22Rv1 (cell line): Measurements from ENCODE around the gene SLC26A3.

ENCODE experiments used
- ZFX ChIP-seq: fragments of 450-650 bp; IDR thresholded peaks from 2 replicates; pipeline ENCODE4 v1.6.1; 2017; ENCODE audit warnings: antibody characterized with exemption, borderline replicate concordance
- TF ChIP-seq, protein P1 (sequence below): fragments of 450-650 bp; IDR thresholded peaks from 2 replicates; pipeline ENCODE4 v1.5.1; 2017; ENCODE audit warnings: mild to moderate bottlenecking

DNA sequence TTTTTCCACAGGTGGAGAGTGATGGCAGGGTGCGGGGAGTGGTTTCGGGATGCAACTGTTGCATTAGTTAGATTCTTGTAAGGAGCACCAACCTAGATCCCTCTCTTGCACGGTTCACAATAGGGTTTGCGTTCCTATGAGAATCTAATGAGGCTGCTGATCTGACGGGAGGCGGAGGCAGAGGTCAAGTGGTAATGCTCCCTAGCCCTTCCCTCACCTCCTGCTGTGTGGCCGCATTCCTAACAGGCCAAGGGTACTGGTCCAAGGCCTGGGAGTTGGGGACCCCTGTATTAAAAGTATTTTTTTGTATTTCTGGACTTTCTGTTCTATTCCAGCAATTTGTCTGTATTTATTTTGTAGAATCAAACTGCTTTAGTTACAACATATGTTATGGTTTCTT lies 51.9 kb downstream of the SLC26A3 start:
- TF ChIP-seq, protein P1, sequence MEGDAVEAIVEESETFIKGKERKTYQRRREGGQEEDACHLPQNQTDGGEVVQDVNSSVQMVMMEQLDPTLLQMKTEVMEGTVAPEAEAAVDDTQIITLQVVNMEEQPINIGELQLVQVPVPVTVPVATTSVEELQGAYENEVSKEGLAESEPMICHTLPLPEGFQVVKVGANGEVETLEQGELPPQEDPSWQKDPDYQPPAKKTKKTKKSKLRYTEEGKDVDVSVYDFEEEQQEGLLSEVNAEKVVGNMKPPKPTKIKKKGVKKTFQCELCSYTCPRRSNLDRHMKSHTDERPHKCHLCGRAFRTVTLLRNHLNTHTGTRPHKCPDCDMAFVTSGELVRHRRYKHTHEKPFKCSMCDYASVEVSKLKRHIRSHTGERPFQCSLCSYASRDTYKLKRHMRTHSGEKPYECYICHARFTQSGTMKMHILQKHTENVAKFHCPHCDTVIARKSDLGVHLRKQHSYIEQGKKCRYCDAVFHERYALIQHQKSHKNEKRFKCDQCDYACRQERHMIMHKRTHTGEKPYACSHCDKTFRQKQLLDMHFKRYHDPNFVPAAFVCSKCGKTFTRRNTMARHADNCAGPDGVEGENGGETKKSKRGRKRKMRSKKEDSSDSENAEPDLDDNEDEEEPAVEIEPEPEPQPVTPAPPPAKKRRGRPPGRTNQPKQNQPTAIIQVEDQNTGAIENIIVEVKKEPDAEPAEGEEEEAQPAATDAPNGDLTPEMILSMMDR: no peak
- no peak for TF ChIP-seq ZFX
